ENCODE measurements around the gene ADAP1.

Gene ADAP1

DNA sequence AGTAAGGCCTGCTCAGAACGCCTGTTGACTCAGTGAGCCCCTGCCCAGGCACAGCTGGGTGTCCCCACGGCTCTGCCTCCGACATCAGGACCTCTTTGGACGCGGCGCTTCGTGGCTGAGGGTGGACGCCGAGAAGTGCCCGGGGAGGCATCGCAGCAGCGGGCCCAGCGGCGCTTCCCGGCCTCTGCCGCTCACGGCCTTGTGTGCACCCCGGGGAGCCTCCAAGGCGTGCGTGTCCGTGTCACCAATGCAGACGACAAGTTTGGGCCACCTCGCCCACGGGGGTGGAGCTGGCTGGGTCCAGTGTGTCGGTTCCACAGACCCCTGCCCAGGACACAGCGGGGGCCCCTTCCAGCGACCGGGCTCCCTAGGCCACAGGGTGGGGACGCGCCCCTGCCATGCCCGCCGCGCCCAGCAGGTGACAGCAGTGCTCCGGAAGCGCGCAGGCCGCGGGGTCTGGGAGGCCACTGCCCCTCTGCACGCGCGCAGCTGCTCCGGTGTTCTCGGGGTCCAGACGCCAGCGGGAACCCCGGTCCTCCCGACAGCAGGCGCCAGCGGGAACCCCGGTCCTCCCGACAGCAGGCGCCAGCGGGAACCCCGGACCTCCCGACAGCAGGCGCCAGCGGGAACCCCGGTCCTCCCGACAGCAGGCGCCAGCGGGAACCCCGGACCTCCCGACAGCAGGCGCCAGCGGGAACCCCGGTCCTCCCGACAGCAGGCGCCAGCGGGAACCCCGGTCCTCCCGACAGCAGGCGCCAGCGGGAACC is 45.7 kb downstream of the ADAP1 start:
- peak; percentile 73 for DNase-seq (ENCODE audit: low spot score)

- no peak for DNase-seq (ENCODE audit: low spot score)
These were observed 46.3 kb downstream of the ADAP1 start for GRCh38 chr7:908159-908581.

- no peak for DNase-seq (ENCODE audit: low spot score)
These were observed 47.1 kb downstream of the ADAP1 start for GRCh38 chr7:907158-907980.

GRCh38 chr7:906776-907157 is 47.7 kb downstream of the ADAP1 start:
- DNase-seq (ENCODE audit: low spot score): no peak

GRCh38 chr7:904847-905246 is 49.6 kb downstream of the ADAP1 start:
- DNase-seq (ENCODE audit: low spot score): no peak

DNA sequence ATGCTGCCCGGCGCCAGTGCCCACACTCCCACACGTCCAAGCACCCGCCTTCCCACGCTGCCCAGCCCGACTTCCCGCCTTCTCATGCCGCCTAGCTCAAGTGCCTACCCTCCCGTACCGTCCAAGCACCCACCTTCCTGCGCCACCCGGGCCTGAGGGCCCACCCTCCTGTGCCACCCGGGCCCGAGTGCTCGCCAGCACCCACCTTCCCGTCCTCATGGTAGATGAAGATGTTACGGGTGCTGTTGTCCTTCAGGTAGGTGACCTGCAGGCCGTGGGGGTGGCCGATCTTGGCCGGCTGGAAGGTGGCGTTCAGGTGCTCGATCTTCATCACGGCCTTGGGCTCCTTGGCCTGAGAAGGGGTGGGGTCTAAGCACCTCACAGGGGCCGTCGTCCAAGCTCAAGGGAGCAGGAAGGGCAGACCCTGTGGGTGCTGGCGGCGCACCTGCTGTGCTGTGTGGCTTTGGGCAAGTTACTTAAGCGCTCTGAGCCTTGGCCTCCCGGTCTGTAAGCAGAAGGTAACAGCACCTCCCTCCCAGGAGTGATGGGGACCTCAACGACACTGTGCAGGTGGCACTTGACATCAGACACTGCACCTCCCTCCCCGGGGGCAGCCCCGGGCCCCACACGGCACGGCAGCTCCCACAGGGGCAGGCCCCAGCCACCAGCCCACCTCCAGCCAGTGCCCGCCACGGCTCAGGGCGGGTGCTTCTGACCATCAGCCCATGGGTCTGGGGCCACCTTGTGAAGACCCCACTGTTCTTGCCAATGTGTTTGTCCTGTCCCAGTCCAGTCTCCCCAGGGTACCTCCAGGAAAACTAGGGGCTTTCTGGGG is 50.3 kb downstream of the ADAP1 start:
- DNase-seq (ENCODE audit: low spot score): no peak

DNA sequence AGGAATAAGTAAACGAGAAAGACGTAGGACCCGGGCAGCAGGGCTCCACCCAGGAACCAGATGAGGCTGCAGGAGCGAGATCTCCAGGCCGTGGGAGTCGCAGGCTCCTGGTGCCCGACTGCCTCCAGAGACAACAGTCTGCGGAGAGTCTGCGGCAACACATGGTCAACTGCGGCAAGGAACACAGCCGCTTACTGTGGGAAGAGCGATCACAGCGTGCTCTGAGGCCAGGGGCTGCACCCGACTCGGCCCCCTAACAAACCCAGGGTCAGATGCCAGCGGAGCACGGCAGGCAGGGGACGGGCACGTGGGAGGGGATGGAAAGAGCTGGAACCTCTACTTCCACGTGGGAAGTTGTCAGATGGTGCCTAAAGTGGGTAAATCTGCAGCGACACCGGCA is 51.5 kb downstream of the ADAP1 start:
- DNase-seq (ENCODE audit: low spot score): no peak

DNA sequence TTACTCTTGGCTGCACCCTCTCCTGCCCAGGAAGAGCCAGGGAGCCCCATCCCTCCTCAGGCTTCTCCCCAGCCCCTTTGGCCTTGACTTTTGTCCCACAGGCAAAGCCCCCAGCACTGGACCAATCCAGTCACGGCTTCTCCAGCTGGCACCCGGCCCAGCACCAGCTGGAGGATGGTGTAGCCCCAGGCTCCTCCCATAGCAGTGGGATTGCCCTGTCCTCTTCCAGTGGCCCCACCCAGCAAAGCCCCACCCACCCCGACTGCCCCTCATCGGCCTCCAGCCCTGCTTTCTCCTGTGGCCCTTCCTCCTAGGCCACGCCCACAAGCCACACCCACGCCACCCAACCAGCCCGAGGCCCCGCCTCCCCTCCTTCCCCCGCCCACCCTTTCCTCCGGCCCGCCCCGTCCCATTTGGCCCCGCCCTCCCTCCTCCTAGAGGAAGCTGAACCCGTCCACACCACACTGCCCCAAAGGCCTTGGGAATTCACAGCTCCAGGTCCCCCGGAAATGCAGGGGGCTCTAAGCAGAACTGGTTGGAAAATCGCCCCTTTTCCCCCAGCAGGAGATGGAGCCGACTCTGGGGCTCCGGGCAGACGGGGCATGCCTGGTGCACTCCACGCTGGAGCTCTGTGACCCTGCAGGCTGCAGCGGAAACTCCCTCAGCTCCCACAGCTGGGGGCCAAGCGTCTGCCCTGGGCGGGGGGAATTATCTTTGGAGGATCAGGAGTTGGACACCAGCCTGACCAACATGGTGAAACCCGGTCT is 52.9 kb downstream of the ADAP1 start:
- DNase-seq (ENCODE audit: low spot score): no peak

GRCh38 chr7:901041-901387 is 53.5 kb downstream of the ADAP1 start:
- no peak for DNase-seq (ENCODE audit: low spot score)

- no peak for DNase-seq (ENCODE audit: low spot score)
These were observed 54.0 kb downstream of the ADAP1 start for GRCh38 chr7:900331-901040.

DNA sequence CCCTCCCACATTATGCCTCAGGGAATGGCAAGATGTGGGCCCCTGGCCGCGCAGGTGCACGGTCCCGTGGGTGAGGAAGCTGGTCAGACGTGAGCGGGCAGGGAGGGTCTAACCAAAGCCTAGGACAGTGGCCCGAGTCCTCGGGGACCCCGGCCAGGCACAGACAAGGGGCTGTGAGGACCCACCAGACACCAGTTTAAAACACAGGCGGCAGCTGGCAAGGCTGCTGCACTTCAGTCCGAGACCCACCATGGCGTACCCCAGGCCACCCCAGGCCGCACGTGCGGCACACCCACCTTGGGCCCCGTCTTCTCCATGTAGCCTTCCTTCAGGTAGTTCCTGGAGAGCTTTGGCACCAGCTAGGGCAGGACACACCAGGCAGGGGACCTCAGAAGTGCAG is 54.7 kb downstream of the ADAP1 start:
- no peak for DNase-seq (ENCODE audit: low spot score)

GRCh38 chr7:898855-899681 is 55.4 kb downstream of the ADAP1 start:
- DNase-seq (ENCODE audit: low spot score): no peak

- DNase-seq (ENCODE audit: low spot score): no peak
These were observed 56.0 kb downstream of the ADAP1 start for GRCh38 chr7:898460-898854.

GRCh38 chr7:897771-898376 is 56.6 kb downstream of the ADAP1 start:
- no peak for DNase-seq (ENCODE audit: low spot score)

DNA sequence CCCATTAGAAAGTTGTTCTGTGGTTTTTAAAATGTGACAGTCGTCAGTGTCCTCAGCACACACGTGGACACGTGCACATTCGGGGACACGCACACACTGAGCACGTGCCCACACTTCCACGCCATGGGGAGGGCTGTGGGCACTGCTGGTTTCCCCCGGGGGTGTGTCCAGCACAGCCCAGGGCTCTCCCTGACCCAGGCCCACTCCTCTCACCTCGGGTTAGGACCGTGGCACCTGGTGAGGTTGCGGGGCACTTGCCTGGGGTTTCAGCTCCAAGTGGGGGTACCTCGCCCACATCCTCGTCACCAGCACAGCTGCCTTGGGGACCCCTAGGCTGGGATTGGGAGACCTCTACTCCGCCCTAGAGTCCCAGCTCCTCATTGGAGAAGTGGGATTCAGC is 57.4 kb downstream of the ADAP1 start:
- DNase-seq (ENCODE audit: low spot score): no peak

DNA sequence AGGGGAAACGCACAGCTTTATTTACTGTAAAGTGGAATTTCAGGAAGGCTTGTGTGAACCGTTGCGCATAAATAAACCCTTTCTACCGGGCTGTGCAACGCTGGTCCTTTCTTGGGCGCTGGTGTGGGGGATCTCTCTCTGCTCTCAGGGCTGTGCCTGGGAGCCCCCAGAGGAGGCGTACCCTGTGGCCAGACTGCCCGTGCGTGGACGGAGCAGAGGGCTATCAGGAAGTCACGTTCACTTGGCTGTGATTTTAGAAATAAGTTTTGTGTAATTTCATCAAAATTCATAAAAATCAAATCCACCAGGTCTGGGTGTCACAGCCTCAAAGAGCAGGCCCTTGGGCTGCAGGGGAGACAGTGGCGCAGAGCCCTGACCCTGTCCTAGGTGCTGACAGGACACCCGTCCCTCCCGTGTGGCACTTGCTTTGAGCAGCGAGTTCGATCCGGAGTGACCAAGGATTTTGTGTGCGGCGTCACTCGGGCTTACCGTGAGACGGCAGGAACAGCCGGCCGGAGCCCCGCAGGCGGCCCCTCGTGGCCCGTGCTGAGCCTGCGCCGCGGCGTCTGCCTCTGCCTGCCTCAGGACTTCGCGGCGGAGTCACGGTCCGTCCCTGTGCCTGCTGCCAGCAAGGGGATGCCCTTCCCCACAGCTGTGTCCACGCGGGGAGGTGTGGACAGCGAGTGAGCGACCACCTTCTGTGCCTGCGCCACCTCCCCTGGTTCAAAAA is 58.0 kb downstream of the ADAP1 start:
- DNase-seq (ENCODE audit: low spot score): no peak

GRCh38 chr7:895451-896052 is 58.9 kb downstream of the ADAP1 start:
- no peak for DNase-seq (ENCODE audit: low spot score)

- DNase-seq (ENCODE audit: low spot score): no peak
These were observed 59.5 kb downstream of the ADAP1 start for GRCh38 chr7:894927-895450.

Data from CD4-positive, alpha-beta T cell treated with Interleukin-2 at 100 ng/mL for 4 hours (primary cell).